ENCODE results near the gene ITGA6. TPM values are rescaled to one million over a fixed set of nuclear protein-coding genes. Genes with fewer than 3 reads are reported as not detected.

ITGA6 gene
- total and polyA plus RNA-seq, 4 donors: 13.2 to 105 (median 51.9) TPM

GRCh38 chr2:172462849-172463381, 35.5 kb downstream of the ITGA6 start:
- Histone ChIP-seq H3K27ac (ENCODE audit: low read depth in 1 of 2, low read length in 1 of 2) (no peak overlapping the region), H3K9me3 (ENCODE audit: control insufficient read depth in 4 of 4, insufficient read depth in 3 of 4, low read length in 3 of 4) (no peaks in the 10 kb centered on the region), H3K4me3 (no peak overlapping the region), H3K9ac (ENCODE audit: insufficient read depth in 1 of 2, low read length in 2 of 2) (no peak overlapping the region), H3K27me3 (ENCODE audit: control insufficient read depth in 3 of 3, insufficient read depth in 3 of 3, low read length in 2 of 3) (peaks cover 0 to 14% (median 7%) of the 10 kb centered on the region in 3 donors), H3K4me1 (ENCODE audit: control insufficient read depth in 5 of 5, insufficient read depth in 5 of 5, low read length in 5 of 5) (peaks cover 0 to 14% (median under 1%) of the 10 kb centered on the region in 5 donors), H3K36me3 (ENCODE audit: control insufficient read depth in 4 of 4, insufficient read depth in 4 of 4, low read length in 4 of 4) (peaks cover 0 to 2% (median 0%) of the 10 kb centered on the region in 4 donors)
- DNase-seq (no peak), ATAC-seq (ENCODE audit: insufficient read depth, low FRiP score) (no peak)
- TF ChIP-seq CTCF (IDR thresholded peaks at IDR 0.05; ENCODE audit: control extremely low read depth, extremely low read depth): no peak
- 33 to 46% methylated on average over 5 of the region's 5 CpGs for WGBS, 2 donors

- peaks cover 0 to 14% (median 7%) of the 10 kb centered on the region in 3 donors for H3K27me3 ChIP-seq (ENCODE audit: control insufficient read depth in 3 of 3, insufficient read depth in 3 of 3, low read length in 2 of 3)
- no peaks in the 10 kb centered on the region for H3K9me3 ChIP-seq (ENCODE audit: control insufficient read depth in 4 of 4, insufficient read depth in 3 of 4, low read length in 3 of 4)
- TF ChIP-seq CTCF (IDR thresholded peaks at IDR 0.05; ENCODE audit: control extremely low read depth, extremely low read depth): no peak
- ATAC-seq (ENCODE audit: insufficient read depth, low FRiP score): no peak
- peaks cover 0 to 14% (median 0%) of the 10 kb centered on the region in 5 donors for H3K4me1 ChIP-seq (ENCODE audit: control insufficient read depth in 5 of 5, insufficient read depth in 5 of 5, low read length in 5 of 5)
- peaks cover 0 to 3% (median 0%) of the 10 kb centered on the region in 4 donors for H3K36me3 ChIP-seq (ENCODE audit: control insufficient read depth in 4 of 4, insufficient read depth in 4 of 4, low read length in 4 of 4)
- H3K27ac ChIP-seq (ENCODE audit: low read depth in 1 of 2, low read length in 1 of 2): no peak overlapping the region
- DNase-seq: no peak
- no peak overlapping the region for H3K9ac ChIP-seq (ENCODE audit: insufficient read depth in 1 of 2, low read length in 2 of 2)
- H3K4me3 ChIP-seq: no peak overlapping the region
- 67 to 71% methylated on average over 4 of the region's 4 CpGs for WGBS, 2 donors
Measured at GRCh38 chr2:172464400-172465129, 37.2 kb downstream of the ITGA6 start.

- H3K4me3 ChIP-seq: no peak overlapping the region
Measured at GRCh38 chr2:172465417-172466334, 38.3 kb downstream of the ITGA6 start.

More at GRCh38 chr2:172465417-172466334, 38.3 kb downstream of the ITGA6 start:
- peak; percentile 86 for ATAC-seq (ENCODE audit: insufficient read depth, low FRiP score)
- H3K27ac ChIP-seq (ENCODE audit: low read depth in 1 of 2, low read length in 1 of 2): no peak overlapping the region
- peaks cover 0 to 14% (median 0%) of the 10 kb centered on the region in 5 donors for H3K4me1 ChIP-seq (ENCODE audit: control insufficient read depth in 5 of 5, insufficient read depth in 5 of 5, low read length in 5 of 5)
- peaks cover 0 to 14% (median 0%) of the 10 kb centered on the region in 3 donors for H3K27me3 ChIP-seq (ENCODE audit: control insufficient read depth in 3 of 3, insufficient read depth in 3 of 3, low read length in 2 of 3)
- 41 to 56% methylated on average over 24 of the region's 24 CpGs for WGBS, 2 donors
- peak; percentile 94 for TF ChIP-seq CTCF (IDR thresholded peaks at IDR 0.05; ENCODE audit: control extremely low read depth, extremely low read depth)
- H3K9ac ChIP-seq (ENCODE audit: insufficient read depth in 1 of 2, low read length in 2 of 2): no peak overlapping the region
- peaks cover 0 to 3% (median 0%) of the 10 kb centered on the region in 4 donors for H3K36me3 ChIP-seq (ENCODE audit: control insufficient read depth in 4 of 4, insufficient read depth in 4 of 4, low read length in 4 of 4)
- no peaks in the 10 kb centered on the region for H3K9me3 ChIP-seq (ENCODE audit: control insufficient read depth in 4 of 4, insufficient read depth in 3 of 4, low read length in 3 of 4)
- DNase-seq: peak; percentile 76 to 87 (median 84)
